ENCODE measurements around the gene TTC12. TPM values are rescaled to one million over a fixed set of nuclear protein-coding genes. Genes with fewer than 3 reads are reported as not detected.

Gene TTC12
- total RNA-seq, 2 donors from 2014 or later: 4.9 to 10.3 TPM

GRCh38 chr11:113389272-113389671 lies 74.9 kb downstream of the TTC12 start:
- DNase-seq (ENCODE audit: low spot score): no peak
- intact Hi-C loops (cut with DNase I): no loop called here

DNA sequence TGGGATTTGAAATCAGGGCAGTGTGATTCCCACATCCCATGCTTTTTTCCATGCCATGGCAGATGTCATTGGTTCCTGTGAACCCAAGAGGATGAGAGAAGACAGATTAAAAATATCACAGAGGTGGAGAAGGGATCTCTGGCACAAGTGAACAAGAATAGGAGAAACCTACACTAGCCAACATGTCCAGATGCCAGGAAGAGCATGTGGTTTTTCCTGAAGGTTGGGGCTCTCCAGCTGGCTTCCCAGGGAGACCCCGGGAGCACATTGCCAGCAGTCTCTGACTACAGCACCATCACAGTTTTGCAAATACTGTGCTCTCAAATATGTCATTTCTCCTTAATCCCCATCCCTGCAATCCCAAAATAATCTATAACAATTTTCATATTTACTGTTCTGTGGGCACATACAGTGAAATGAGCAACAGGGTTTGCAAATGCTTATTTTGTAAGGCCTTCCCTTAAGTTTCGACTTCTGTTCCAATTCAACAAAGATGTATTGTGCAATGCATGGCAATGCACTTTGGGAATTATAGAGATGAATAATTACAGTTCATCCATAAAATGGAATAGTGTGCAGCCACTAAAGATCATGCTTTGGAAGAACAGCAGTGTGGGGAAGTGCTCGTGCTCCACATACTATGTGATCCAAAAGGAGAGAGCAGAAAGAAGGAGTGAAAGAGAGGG lies 78.0 kb downstream of the TTC12 start:
- DNase-seq (ENCODE audit: low spot score): no peak
- intact Hi-C loops (cut with DNase I): no loop called here

DNA sequence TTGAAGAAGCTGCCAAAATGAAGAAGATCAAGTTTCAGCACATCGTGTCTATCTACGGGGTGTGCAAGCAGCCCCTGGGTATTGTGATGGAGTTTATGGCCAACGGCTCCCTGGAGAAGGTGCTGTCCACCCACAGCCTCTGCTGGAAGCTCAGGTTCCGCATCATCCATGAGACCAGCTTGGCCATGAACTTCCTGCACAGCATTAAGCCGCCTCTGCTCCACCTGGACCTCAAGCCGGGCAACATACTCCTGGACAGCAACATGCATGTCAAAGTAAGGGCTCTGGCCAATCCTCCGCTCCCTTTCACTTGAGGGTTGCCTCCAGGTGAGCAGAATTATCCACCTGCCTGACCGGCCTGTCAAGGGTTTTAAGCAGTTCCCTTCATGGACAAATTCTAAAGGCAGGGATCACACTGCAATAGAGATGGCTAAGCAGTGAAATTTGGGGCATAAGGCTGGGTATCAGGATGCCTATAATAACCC lies 79.2 kb downstream of the TTC12 start:
- DNase-seq (ENCODE audit: low spot score): no peak
- intact Hi-C loops (cut with DNase I): no loop called here

DNA sequence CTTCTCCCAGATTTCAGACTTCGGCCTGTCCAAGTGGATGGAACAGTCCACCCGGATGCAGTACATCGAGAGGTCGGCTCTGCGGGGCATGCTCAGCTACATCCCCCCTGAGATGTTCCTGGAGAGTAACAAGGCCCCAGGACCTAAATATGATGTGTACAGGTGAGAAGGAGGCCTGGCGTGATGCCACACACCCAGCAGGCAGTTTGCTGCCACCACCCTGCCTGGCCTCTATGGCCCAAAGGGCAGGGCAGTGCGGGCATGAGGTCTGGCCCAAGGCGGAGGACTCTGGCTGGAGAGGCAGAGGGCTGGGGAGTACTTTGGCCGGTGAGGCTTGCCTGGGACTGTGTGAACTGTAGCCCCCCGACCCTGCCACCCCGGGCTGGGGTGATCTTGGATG lies 80.5 kb downstream of the TTC12 start:
- intact Hi-C loops (cut with DNase I): no loop called here
- no peak for DNase-seq (ENCODE audit: low spot score)

DNA sequence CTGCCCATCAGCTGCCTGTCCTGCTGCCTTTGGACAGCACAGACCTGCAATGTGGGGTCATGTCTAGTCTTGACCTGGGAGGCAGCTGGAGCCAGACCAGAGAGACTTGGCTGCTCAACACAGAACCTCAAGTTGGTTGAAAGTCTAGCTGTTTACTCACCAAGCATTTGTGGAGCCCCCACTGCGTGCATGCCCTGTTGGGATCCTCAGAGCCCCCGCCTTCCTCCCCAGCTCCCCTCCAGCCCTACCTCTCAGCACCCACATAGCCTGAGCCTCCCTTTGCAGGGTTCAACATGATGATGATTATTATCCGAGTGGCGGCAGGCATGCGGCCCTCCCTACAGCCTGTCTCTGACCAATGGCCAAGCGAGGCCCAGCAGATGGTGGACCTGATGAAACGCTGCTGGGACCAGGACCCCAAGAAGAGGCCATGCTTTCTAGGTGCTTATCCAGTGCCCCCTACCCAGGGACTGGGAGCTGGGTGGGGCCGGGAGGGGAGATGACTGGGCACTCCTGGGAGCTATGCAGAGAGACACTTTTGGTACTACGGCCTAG lies 81.5 kb downstream of the TTC12 start:
- no peak for DNase-seq (ENCODE audit: low spot score)
- intact Hi-C loops (cut with DNase I): no loop called here

DNA sequence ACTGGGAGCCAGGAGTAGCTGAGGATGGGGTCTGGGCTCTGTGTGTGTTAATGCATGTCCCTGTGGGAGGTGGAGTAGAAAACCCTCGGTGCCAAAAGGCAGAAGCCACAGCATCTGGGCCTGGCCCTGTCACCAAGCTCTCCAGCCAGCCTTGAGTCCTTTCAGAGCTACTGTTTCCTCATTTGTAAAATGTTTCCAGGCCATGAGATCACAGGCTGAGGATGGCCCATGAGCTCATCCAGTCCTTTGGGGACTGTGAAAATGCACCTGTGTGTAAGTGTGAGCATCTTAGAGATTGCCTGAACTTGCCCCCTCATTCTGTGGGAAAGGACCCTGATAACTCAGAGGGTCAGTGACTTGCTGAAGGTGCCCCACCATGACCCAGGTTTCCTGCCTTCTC lies 82.3 kb downstream of the TTC12 start:
- intact Hi-C loops (cut with DNase I): no loop called here

GRCh38 chr11:113397212-113397611 lies 82.8 kb downstream of the TTC12 start:
- intact Hi-C loops (cut with DNase I): no loop called here
- no peak for DNase-seq (ENCODE audit: low spot score)

More for the DNA sequence above, 82.3 kb downstream of the TTC12 start:
- no peak for DNase-seq (ENCODE audit: low spot score)

- no peak for DNase-seq (ENCODE audit: low spot score)
Measured at GRCh38 chr11:113397821-113398220, 83.4 kb downstream of the TTC12 start.

GRCh38 chr11:113398669-113399430 lies 84.5 kb downstream of the TTC12 start:
- intact Hi-C loops (cut with DNase I): no loop called here
- DNase-seq (ENCODE audit: low spot score): no peak

More at GRCh38 chr11:113397821-113398220, 83.4 kb downstream of the TTC12 start:
- intact Hi-C loops (cut with DNase I): no loop called here

GRCh38 chr11:113400631-113401230 lies 86.3 kb downstream of the TTC12 start:
- intact Hi-C loops (cut with DNase I): loop anchor here in 1 of 2 donors (5.0 kb wide), 1 partner anchor 518 kb away; no protein-coding TSS in a partner anchor
- DNase-seq (ENCODE audit: low spot score): no peak

- DNase-seq (ENCODE audit: low spot score): no peak
- intact Hi-C loops (cut with DNase I): loop anchor here in 1 of 2 donors (5.0 kb wide), 1 partner anchor 519 kb away; no protein-coding TSS in a partner anchor
Measured at GRCh38 chr11:113401718-113402117, 87.3 kb downstream of the TTC12 start.

- intact Hi-C loops (cut with DNase I): loop anchor here in 1 of 2 donors (5.0 kb wide), 1 partner anchor 523 kb away; no protein-coding TSS in a partner anchor
Measured at GRCh38 chr11:113404859-113405430, 90.6 kb downstream of the TTC12 start.

GRCh38 chr11:113405724-113406478 lies 91.5 kb downstream of the TTC12 start:
- DNase-seq (ENCODE audit: low spot score): no peak
- intact Hi-C loops (cut with DNase I): no loop called here

More at GRCh38 chr11:113404859-113405430, 90.6 kb downstream of the TTC12 start:
- no peak for DNase-seq (ENCODE audit: low spot score)

GRCh38 chr11:113407163-113407562 lies 92.8 kb downstream of the TTC12 start:
- intact Hi-C loops (cut with DNase I): no loop called here
- no peak for DNase-seq (ENCODE audit: low spot score)

GRCh38 chr11:113408206-113408605 lies 93.8 kb downstream of the TTC12 start:
- intact Hi-C loops (cut with DNase I): no loop called here

GRCh38 chr11:113408887-113409286 lies 94.5 kb downstream of the TTC12 start:
- intact Hi-C loops (cut with DNase I): no loop called here
- no peak for DNase-seq (ENCODE audit: low spot score)

More at GRCh38 chr11:113408206-113408605, 93.8 kb downstream of the TTC12 start:
- DNase-seq (ENCODE audit: low spot score): no peak

DNA sequence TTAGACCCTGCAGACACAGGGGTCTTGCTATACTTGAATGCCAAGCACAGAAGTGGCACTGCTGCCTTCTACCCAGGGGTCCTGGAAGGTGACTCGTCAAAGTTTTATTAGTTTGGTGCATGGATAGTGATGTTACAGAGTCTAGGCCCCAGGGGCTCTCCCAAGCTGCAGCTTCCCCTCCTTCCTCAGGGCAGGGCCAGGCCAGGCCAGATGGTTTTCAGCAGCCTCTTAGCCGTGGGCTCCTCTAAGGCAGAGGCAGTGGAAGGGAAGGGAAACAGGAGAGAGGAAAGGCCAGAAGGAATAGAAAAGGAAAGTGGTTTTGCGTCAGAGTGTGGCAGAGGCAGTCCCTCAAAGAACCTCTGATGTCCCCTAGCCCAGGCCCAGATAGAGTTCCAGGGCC lies 95.1 kb downstream of the TTC12 start:
- intact Hi-C loops (cut with DNase I): no loop called here

DNA sequence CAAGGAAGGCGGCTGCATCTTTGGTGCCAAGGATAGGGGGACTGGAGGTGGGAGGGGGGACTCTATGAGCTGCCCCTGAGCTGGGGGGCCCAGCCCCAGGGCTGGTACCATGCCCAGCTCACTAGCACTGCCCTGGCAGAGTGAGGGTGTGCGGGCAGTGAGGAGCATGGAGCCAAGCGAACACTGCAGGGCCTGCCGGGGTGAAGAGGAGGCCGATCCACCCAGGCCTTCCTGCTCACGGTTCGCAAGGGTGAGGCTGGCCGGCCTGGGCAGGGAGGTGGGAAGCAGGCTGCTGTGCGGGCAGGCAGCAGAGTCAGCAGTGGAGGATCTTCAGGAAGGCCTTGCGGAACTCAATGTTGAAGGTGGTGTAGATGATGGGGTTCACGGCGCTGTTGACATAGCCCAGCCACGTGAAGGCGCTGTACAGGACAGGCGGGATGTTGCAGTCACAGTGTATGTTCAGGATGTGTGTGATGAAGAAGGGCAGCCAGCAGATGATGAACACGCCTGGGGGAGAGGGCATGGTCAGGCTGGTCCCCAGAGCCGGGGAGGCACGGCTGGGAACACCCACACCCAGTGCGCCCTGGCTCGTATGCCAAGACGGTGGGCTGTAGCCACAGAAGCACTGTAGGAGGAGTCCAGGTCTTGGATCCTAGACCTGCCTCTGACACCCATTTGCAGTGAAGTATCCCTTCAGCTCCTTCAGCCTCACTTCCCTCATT lies 96.2 kb downstream of the TTC12 start:
- intact Hi-C loops (cut with DNase I): no loop called here
- no peak for DNase-seq (ENCODE audit: low spot score)

More for the DNA sequence above, 95.1 kb downstream of the TTC12 start:
- DNase-seq (ENCODE audit: low spot score): no peak
